ENCODE results near the gene PTBP1. TPM values are rescaled to one million over a fixed set of nuclear protein-coding genes. Genes with fewer than 3 reads are reported as not detected.
"Not testable (repeated sequence)": the region's sequence is repeated elsewhere in the genome, so short reads cannot be mapped to it uniquely, and the experiment has no call there.

PTBP1 gene
- total RNA-seq, 1 experiment from 2014 or later, result 515 TPM

DNA sequence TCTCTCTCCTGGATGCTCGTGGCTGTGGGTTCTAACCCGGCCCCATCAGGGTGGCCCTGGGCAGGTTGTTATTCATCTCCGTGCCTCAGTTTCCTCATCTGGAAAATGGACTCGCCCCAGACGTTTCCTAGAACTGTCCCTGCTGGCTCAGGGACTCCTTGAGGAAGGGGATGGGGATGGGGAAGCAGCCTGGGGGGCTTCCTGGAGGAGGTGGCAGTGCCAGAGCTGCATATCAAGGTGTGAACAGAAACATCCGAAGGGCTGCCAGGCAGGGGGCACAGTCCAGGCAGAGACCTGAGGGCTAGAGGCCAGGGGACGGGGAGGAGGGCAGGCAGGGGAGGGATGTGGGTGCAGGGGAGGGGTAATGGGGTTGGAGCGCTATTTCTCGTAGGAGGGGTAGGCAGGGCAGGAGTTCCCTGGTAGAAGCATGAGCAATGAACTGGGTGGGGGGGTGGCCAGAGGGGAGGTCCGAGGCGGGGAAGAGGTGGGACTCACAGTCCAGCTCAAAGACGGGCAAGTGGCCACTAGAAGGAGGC, 51.2 kb downstream of the PTBP1 start:
- H3K4me3 ChIP-seq (ENCODE audit: low read depth in 2 of 2, low read length in 2 of 2), result no peak overlapping the region
- intact Hi-C loops (cut with micrococcal nuclease; ENCODE audit: unreplicated experiment) (no loop called here), in situ Hi-C loops (cut with HindIII; ENCODE audit: low pct_unique_long_range_greater_than_20kb, low sequenced_read_pairs) (no loop called here)
- ChIA-PET POLR2A (no interaction called here), CTCF (interaction anchor here (0.6 to 0.7 kb wide), 3 partner anchors 42 to 79 kb away, joined by 3 to 7 read pairs (median 5); no protein-coding TSS in a partner anchor)
- H3K4me1 ChIP-seq (ENCODE audit: control insufficient read depth, insufficient read depth, low read length), result peaks cover 11% of the 10 kb centered on the region
- H3K9me3 ChIP-seq (ENCODE audit: control insufficient read depth, insufficient read depth, low read depth, low read length), result no peaks in the 10 kb centered on the region
- DNase-seq (ENCODE audit: low read depth, low spot score), result no peak
- TF ChIP-seq, protein P1, sequence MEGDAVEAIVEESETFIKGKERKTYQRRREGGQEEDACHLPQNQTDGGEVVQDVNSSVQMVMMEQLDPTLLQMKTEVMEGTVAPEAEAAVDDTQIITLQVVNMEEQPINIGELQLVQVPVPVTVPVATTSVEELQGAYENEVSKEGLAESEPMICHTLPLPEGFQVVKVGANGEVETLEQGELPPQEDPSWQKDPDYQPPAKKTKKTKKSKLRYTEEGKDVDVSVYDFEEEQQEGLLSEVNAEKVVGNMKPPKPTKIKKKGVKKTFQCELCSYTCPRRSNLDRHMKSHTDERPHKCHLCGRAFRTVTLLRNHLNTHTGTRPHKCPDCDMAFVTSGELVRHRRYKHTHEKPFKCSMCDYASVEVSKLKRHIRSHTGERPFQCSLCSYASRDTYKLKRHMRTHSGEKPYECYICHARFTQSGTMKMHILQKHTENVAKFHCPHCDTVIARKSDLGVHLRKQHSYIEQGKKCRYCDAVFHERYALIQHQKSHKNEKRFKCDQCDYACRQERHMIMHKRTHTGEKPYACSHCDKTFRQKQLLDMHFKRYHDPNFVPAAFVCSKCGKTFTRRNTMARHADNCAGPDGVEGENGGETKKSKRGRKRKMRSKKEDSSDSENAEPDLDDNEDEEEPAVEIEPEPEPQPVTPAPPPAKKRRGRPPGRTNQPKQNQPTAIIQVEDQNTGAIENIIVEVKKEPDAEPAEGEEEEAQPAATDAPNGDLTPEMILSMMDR (IDR thresholded peaks at IDR 0.05), result no peak
- TF ChIP-seq, protein P2, sequence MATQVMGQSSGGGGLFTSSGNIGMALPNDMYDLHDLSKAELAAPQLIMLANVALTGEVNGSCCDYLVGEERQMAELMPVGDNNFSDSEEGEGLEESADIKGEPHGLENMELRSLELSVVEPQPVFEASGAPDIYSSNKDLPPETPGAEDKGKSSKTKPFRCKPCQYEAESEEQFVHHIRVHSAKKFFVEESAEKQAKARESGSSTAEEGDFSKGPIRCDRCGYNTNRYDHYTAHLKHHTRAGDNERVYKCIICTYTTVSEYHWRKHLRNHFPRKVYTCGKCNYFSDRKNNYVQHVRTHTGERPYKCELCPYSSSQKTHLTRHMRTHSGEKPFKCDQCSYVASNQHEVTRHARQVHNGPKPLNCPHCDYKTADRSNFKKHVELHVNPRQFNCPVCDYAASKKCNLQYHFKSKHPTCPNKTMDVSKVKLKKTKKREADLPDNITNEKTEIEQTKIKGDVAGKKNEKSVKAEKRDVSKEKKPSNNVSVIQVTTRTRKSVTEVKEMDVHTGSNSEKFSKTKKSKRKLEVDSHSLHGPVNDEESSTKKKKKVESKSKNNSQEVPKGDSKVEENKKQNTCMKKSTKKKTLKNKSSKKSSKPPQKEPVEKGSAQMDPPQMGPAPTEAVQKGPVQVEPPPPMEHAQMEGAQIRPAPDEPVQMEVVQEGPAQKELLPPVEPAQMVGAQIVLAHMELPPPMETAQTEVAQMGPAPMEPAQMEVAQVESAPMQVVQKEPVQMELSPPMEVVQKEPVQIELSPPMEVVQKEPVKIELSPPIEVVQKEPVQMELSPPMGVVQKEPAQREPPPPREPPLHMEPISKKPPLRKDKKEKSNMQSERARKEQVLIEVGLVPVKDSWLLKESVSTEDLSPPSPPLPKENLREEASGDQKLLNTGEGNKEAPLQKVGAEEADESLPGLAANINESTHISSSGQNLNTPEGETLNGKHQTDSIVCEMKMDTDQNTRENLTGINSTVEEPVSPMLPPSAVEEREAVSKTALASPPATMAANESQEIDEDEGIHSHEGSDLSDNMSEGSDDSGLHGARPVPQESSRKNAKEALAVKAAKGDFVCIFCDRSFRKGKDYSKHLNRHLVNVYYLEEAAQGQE (IDR thresholded peaks at IDR 0.05; ENCODE audit: insufficient read depth in 1 of 2, low read depth in 2 of 2, low read length in 1 of 2), result no peak
- H3K36me3 ChIP-seq (ENCODE audit: control insufficient read depth, insufficient read depth, low read length), result no peaks in the 10 kb centered on the region
- BruUV-seq (replicated peaks), result no TSS peak
- H3K27me3 ChIP-seq (ENCODE audit: control insufficient read depth, insufficient read depth, low read length), result no peaks in the 10 kb centered on the region
- no peak for ATAC-seq
- no peak overlapping the region for H3K27ac ChIP-seq (ENCODE audit: low read length)

DNA sequence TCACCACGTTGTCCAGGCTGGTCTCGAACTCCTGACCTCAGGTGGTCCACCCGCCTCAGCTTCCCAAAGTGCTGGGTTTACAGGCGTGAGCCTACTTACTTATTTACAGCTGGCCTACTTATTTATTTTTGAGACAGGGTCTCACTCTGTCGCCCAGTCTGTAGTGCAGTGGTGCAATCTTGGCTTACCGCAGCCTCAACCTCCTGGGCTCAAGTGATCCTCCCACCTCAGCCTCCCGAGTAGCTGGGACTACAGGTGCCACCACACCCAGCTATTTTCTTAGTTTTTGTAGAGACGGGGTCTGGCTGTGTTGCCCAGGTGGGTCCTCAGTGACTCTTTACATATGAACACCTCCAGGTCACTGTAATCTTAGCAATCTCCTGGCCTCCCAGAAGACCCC, 51.9 kb downstream of the PTBP1 start:
- H3K27ac ChIP-seq (ENCODE audit: low read length); ATAC-seq; H3K36me3 ChIP-seq (ENCODE audit: control insufficient read depth, insufficient read depth, low read length); H3K9me3 ChIP-seq (ENCODE audit: control insufficient read depth, insufficient read depth, low read depth, low read length); POLR2A ChIA-PET; in situ Hi-C loops (cut with HindIII; ENCODE audit: low pct_unique_long_range_greater_than_20kb, low sequenced_read_pairs); H3K27me3 ChIP-seq (ENCODE audit: control insufficient read depth, insufficient read depth, low read length); BruUV-seq (replicated peaks); DNase-seq (ENCODE audit: low read depth, low spot score); H3K4me3 ChIP-seq (ENCODE audit: low read depth in 2 of 2, low read length in 2 of 2); intact Hi-C loops (cut with micrococcal nuclease; ENCODE audit: unreplicated experiment): not testable (repeated sequence)
- CTCF ChIA-PET, result interaction anchor here (0.6 to 0.8 kb wide), 3 partner anchors 61 to 168 kb away, joined by 3 to 13 read pairs (median 4); no protein-coding TSS in a partner anchor
- peaks cover 11% of the 10 kb centered on the region for H3K4me1 ChIP-seq (ENCODE audit: control insufficient read depth, insufficient read depth, low read length)

DNA sequence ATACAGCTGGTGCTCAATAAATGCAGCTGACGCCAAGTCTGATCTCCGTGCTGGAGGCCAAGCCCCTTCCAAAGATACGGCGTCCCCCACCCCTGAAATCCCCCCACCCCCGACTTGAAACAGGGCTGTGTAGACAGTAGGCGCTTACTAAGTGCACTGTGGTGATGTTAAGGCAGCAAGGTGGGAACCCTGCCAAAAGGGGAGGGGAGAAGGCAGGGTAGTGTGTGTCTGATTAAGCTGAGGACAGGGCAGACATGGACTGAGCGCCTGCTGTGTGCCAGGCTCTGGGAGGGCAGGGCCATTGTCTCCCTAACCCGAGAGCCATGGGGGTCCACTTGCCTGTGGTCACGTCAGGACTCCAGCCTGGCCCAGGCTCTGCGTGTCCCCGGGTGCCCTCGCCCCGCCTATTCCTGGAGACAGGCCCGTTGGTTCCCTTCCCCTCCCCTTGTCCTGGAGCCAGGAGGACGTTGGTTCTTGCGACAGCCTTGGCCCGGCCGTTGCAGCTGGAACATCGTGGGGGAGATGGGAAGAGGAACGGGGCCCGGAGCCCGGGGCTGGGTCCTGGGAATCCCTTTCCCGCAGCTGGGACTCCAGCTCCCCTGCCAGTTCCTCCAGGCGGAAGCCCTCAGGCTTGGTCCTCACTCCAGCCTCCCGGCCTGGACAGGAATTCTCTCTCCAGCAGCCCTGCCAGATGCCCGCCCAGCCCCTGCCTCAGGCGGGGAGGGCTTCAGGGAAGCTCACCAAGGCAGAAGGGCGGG, 53.1 kb downstream of the PTBP1 start:
- TF ChIP-seq SIN3A (IDR thresholded peaks at IDR 0.05; ENCODE audit: borderline replicate concordance, insufficient read depth, low read depth, low read length) (no peak), TCF7L2 (IDR thresholded peaks at IDR 0.05; ENCODE audit: low read depth, low read length) (no peak), POLR2AphosphoS5 (IDR thresholded peaks at IDR 0.05; ENCODE audit: low read depth, low read length) (peak; percentile 42; the same call in 1 of the 2 replicates)
- TF ChIP-seq, protein P1 (IDR thresholded peaks at IDR 0.05), result no peak
- TF ChIP-seq, protein P2 (IDR thresholded peaks at IDR 0.05; ENCODE audit: insufficient read depth in 1 of 2, low read depth in 2 of 2, low read length in 1 of 2), result no peak
- no peaks in the 10 kb centered on the region for H3K27me3 ChIP-seq (ENCODE audit: control insufficient read depth, insufficient read depth, low read length)
- peak overlapping the region; percentile 55 for H3K27ac ChIP-seq (ENCODE audit: low read length)
- ChIA-PET POLR2A (interaction anchor here (0.6 to 1.3 kb wide), 3 partner anchors 13 to 97 kb away, joined by 3 to 17 read pairs (median 5); no protein-coding TSS in a partner anchor), CTCF (interaction anchor here (0.6 kb wide), 1 partner anchor 19 kb away, joined by 5 read pairs; no protein-coding TSS in a partner anchor)
- BruUV-seq (replicated peaks), result no TSS peak
- H3K36me3 ChIP-seq (ENCODE audit: control insufficient read depth, insufficient read depth, low read length), result no peaks in the 10 kb centered on the region
- no peaks in the 10 kb centered on the region for H3K9me3 ChIP-seq (ENCODE audit: control insufficient read depth, insufficient read depth, low read depth, low read length)
- DNase-seq (ENCODE audit: low read depth, low spot score) (no peak), ATAC-seq (peak; percentile 89)
- in situ Hi-C loops (cut with HindIII; ENCODE audit: low pct_unique_long_range_greater_than_20kb, low sequenced_read_pairs) (no loop called here), intact Hi-C loops (cut with micrococcal nuclease; ENCODE audit: unreplicated experiment) (no loop called here)
- peak overlapping the region in 1 of 2 experiments; percentile 15; a peak in 1 of 4 replicates for H3K4me3 ChIP-seq (ENCODE audit: low read depth in 2 of 2, low read length in 2 of 2)
- H3K4me1 ChIP-seq (ENCODE audit: control insufficient read depth, insufficient read depth, low read length), result peaks cover 11% of the 10 kb centered on the region

Measured in Panc1 (cell line).